Effector memory CD8-positive, alpha-beta T cell (primary cell): Measurements from ENCODE around the gene MT1H.

ENCODE experiments used
- ATAC-seq: fragments of 150-1000 bp; cut with Tn5 transposase; replicated peaks from 2 replicates; pipeline ENCODE4 v1.10.0; 2021; ENCODE audit warnings: mild to moderate bottlenecking, moderate library complexity
- DNase-seq, 3 experiments: peaks; one replicate each; pipeline ENCODE4 v3.0.0; 2021
- H3K27ac Mint-ChIP-seq, 2 donors: one replicate each; pipeline ENCODE4 v1.8.0; 2022; ENCODE audit warnings: mild to moderate bottlenecking in 2 of 2, mixed read lengths in 2 of 2, moderate library complexity in 2 of 2
- H3K27me3 Mint-ChIP-seq, 2 donors: one replicate each; pipeline ENCODE4 v1.8.0; 2022; ENCODE audit warnings: mixed read lengths in 2 of 2
- H3K36me3 Mint-ChIP-seq: one replicate; pipeline ENCODE4 v1.8.0; 2022; ENCODE audit warnings: mild to moderate bottlenecking, moderate library complexity, mixed read lengths; ENCODE audit not compliant: insufficient read depth
- H3K4me1 Mint-ChIP-seq, 2 donors: one replicate each; pipeline ENCODE4 v1.8.0; 2022; ENCODE audit warnings: low read depth in 2 of 2, mixed read lengths in 2 of 2
- H3K4me3 Mint-ChIP-seq, 2 donors: one replicate each; pipeline ENCODE4 v1.8.0; 2022; ENCODE audit warnings: mild to moderate bottlenecking in 2 of 2, mixed read lengths in 2 of 2, moderate library complexity in 2 of 2
- H3K9me3 Mint-ChIP-seq, 2 donors: one replicate each; pipeline ENCODE4 v1.8.0; 2022; ENCODE audit warnings: mixed read lengths in 2 of 2

MT1H gene

DNA sequence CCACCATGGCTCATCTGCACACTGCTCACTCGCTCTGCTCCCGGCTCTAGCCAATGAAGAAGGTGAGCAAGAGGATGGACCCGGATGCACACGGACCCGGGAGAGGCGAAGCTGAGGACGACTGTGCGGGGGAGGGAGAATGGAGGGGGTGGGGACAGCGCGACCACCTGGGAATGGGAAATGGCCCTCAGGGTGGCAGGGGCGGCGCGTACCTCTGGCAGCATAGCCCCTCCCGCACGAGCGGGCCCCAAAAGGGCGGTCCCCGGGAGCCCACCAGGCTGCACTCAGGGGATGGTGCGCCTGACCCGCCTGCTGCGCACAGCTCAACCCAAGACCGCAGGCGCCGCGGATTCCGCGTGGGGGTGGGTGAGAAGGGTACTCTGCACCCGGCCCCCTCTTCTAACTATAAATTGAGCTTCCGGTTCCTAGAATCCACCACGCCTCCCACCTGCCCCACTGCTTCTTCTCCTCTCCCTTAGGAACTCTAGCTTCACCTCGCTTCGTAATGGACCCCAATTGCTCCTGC lies 6.1 kb downstream of the MT1H start:
- H3K36me3 Mint-ChIP-seq = no peaks in the 10 kb centered on the region
- peak; percentile 93 for ATAC-seq
- peak overlapping the region in 1 of 2 donors; percentile 29 for H3K27ac Mint-ChIP-seq
- peak overlapping the region; percentile 71 to 75 for H3K4me3 Mint-ChIP-seq
- H3K9me3 Mint-ChIP-seq = no peaks in the 10 kb centered on the region
- peak; percentile 34 to 47 (median 46) for DNase-seq
- H3K4me1 Mint-ChIP-seq = peaks cover 9 to 10% of the 10 kb centered on the region in 2 donors
- H3K27me3 Mint-ChIP-seq = peaks cover 18 to 60% of the 10 kb centered on the region in 2 donors

DNA sequence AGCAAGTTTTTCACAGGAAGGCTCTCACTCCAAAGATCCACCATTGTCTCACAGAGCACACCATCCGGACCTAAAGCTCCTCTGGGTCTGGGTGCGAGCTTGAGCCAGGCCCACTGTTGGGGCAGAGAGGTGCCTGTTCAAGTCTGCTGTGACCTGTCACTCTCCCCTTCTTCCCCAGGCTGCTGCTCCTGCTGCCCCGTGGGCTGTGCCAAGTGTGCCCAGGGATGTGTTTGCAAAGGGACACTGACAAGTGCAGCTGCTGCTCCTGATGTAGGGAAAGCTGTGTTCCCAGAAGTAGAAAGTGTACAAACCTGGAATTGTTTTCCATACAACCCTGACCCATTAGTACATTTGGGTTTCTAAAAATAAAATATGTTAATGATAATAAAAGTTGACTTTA lies 7.9 kb downstream of the MT1H start:
- ATAC-seq (no peak), DNase-seq (no peak)
- Mint-ChIP-seq H3K4me3 (no peak overlapping the region), H3K9me3 (no peaks in the 10 kb centered on the region), H3K4me1 (peaks cover 16 to 17% of the 10 kb centered on the region in 2 donors), H3K27me3 (peaks cover 10 to 45% of the 10 kb centered on the region in 2 donors), H3K27ac (no peak overlapping the region), H3K36me3 (peaks cover 6% of the 10 kb centered on the region)

DNA sequence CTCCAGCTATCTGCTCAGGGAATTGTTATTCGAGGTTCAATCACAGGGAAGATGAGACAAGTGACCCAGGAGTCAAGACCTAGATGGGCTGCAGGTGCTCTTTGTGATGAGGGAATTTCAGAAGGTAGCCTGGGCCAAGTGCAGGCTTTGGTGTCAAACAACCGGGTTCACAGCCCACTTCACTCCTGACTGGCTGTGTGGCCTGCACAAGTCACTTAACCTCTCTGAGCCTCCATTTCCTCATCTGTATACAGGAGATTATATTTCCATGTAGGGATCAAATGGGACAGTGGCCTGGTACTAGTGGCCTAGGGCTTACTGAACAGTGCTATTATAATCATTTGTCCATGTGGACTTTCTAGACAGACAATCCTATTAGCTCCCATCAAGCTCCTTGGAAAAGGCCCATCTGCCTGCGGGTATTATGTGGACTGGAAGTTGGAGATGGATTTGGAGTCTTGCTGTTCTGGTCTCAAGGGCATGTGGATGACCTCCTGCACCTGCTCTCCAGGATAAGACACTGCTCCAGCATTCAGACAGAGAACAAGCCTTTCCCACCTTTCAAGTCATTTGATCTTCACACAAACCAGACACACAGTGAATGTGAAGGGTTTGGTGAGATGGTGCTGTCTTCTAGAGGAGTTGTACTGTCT lies 9.6 kb downstream of the MT1H start:
- no peak overlapping the region for H3K4me3 Mint-ChIP-seq
- no peak overlapping the region for H3K27ac Mint-ChIP-seq
- H3K9me3 Mint-ChIP-seq = no peaks in the 10 kb centered on the region
- ATAC-seq (no peak), DNase-seq (no peak)
- H3K27me3 Mint-ChIP-seq = peaks cover 10 to 28% of the 10 kb centered on the region in 2 donors
- H3K36me3 Mint-ChIP-seq = peaks cover 13% of the 10 kb centered on the region
- H3K4me1 Mint-ChIP-seq = peaks cover 27% of the 10 kb centered on the region in 2 donors

DNA sequence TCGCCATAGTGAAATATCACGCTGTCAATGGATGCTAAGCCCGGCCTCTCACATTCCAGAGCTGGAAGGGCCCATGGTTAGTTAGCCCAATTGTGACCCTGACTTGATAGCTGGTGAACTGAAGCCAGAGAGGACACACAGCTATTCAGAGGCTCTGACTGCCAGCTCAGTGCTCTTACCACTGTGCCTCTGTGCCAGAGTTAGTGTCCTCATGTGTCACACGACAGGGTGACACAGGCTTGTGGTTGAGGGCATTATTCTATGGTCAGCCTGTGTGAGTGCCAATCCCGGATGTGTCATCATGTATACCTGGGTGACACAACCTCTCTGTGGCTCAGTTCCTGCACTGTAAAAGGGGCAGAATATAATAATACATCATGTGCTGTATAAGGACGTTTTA lies 10.2 kb downstream of the MT1H start:
- peaks cover 28 to 31% of the 10 kb centered on the region in 2 donors for H3K4me1 Mint-ChIP-seq
- ATAC-seq = no peak
- DNase-seq = no peak
- no peaks in the 10 kb centered on the region for H3K9me3 Mint-ChIP-seq
- no peak overlapping the region for H3K27ac Mint-ChIP-seq
- H3K27me3 Mint-ChIP-seq = peaks cover 9 to 22% of the 10 kb centered on the region in 2 donors
- no peak overlapping the region for H3K4me3 Mint-ChIP-seq
- H3K36me3 Mint-ChIP-seq = peaks cover 13% of the 10 kb centered on the region

DNA sequence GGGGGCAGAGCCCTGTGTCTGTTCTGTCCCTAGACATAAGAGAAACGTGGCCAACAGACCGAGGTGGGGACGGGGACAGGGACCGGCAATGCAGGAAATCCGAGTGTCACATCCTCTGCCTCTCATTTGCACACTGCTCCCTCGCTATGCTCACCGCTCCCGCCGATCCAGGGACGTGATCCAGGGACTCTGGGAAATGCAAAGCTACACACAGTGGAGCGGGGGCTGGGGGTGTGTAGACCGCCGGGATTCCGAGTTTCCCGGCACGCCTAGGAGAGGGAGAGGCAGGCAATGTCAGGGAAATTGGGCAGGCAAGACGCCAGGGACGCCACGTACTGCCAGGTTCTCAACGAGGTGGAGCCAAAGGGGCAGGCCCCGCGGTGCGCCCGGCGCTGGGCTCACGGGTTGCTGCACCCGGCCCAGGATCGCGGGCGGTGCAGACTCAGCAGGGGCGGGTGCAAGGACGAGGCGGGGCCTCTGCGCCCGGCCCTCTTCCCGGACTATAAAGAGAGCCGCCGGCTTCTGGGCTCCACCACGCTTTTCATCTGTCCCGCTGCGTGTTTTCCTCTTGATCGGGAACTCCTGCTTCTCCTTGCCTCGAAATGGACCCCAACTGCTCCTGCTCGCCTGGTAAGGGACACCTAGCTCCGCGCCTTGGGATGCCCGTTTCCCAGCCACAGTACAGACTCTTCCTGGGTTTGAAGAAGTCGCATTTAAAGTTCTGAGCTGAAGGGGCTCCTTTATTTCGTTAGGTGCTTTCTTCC lies 12.5 kb downstream of the MT1H start, which contains the start of gene MT1X:
Gene MT1X (plus strand): TSS at position 532 of the 764 bp plus-strand sequence. CDS start 71 bp downstream, at position 603.
- ATAC-seq = peak; percentile 98
- no peaks in the 10 kb centered on the region for H3K9me3 Mint-ChIP-seq
- peaks cover 13% of the 10 kb centered on the region for H3K36me3 Mint-ChIP-seq
- H3K27ac Mint-ChIP-seq = peak within 1 kb of the TSS; percentile 90 to 96
- H3K4me3 Mint-ChIP-seq = peak within 1 kb of the TSS; percentile 84 to 96
- no peaks in the 10 kb centered on the region for H3K27me3 Mint-ChIP-seq
- peak; percentile 86 to 89 (median 89) for DNase-seq
- peaks cover 19 to 21% of the 10 kb centered on the region in 2 donors for H3K4me1 Mint-ChIP-seq

- Mint-ChIP-seq H3K27ac (peak overlapping the region; percentile 90 to 96), H3K9me3 (no peaks in the 10 kb centered on the region), H3K36me3 (peaks cover 13% of the 10 kb centered on the region), H3K4me3 (peak overlapping the region; percentile 84 to 96), H3K27me3 (no peaks in the 10 kb centered on the region), H3K4me1 (peaks cover 19 to 21% of the 10 kb centered on the region in 2 donors)
- DNase-seq (peak in 1 of 3 experiments; percentile 24), ATAC-seq (peak; percentile 0)
These were observed 13.2 kb downstream of the MT1H start for GRCh38 chr16:56682703-56683397.

GRCh38 chr16:56683424-56684172 lies 14.0 kb downstream of the MT1H start:
- Mint-ChIP-seq H3K36me3 (peaks cover 13% of the 10 kb centered on the region), H3K4me1 (peaks cover 19 to 21% of the 10 kb centered on the region in 2 donors), H3K27me3 (no peaks in the 10 kb centered on the region), H3K9me3 (no peaks in the 10 kb centered on the region), H3K4me3 (peak overlapping the region; percentile 84 to 96), H3K27ac (peak overlapping the region; percentile 90 to 96)
- ATAC-seq = no peak
- no peak for DNase-seq

DNA sequence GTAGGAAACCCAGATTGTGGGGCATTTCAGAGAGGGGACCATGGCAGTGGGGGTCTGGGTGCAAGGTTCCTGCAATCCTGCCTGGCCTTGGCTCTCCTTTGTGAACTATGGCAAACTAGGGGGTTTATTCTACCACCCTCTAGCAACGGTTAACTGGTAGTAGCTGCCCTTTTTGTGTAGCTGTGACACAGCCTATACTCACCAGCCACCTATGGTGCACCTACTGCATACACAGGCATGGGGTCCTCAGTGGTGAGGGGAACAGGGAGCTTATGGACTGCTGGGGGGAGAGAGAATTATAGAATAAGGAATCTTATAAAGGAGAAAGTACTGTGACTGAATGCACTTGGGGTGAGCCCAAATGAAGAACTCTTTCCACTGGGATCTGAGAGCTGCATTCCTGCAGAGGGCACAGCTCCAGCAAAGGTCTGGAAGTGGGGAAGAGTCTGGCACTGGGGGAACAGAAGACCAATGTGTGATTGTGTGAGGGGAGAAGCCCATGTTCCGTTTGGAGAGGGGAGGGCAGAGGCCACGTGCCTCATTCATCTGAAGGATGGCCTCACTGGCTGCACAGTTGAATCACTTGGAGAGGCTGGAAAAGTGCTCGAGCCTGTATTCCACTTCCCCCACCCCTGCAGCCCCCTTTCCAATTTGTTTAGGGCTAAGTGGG lies 14.8 kb downstream of the MT1H start:
- H3K27ac Mint-ChIP-seq = peak overlapping the region in 1 of 2 donors; percentile 13
- peaks cover 19 to 21% of the 10 kb centered on the region in 2 donors for H3K4me1 Mint-ChIP-seq

DNA sequence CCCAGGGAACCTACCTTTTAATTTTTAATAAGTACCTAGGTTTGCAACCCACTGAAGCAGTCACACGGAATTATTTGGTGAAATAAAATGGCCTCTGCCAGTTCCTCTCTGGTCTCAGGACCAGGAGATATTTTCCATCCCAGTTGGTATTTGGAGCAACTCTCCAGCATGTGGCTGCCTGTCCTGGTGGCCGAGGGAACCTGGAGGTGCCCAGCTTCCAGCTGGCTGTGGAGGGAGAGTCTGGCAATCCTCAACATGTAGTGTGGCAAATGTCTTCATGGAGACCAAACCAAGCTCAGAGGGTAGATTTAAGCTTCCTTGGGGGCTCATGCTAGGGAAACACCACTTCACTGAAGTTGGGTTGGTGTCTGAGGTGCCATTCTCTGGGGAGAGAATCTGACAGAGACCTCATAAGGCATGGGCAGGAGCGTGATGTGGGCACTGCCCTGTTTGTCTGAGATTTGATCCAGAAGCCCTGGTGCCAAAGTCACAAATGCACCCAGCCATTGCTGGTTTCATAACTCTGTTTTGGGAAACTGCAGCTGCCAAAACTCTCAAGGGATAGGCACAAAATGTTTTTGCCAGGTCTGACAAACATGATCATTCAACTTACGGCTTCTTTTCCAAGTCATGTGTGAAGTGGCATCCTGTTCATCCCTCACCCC lies 15.4 kb downstream of the MT1H start:
- peaks cover 0 to 13% of the 10 kb centered on the region in 2 donors for H3K27me3 Mint-ChIP-seq
- no peaks in the 10 kb centered on the region for H3K9me3 Mint-ChIP-seq
- H3K4me3 Mint-ChIP-seq = no peak overlapping the region
- DNase-seq = no peak
- H3K36me3 Mint-ChIP-seq = peaks cover 13% of the 10 kb centered on the region
- peaks cover 19 to 21% of the 10 kb centered on the region in 2 donors for H3K4me1 Mint-ChIP-seq
- H3K27ac Mint-ChIP-seq = no peak overlapping the region
- ATAC-seq = no peak

More for the DNA sequence above, 14.8 kb downstream of the MT1H start:
- DNase-seq = no peak
- H3K4me3 Mint-ChIP-seq = peak overlapping the region in 1 of 2 donors; percentile 96
- peaks cover 13% of the 10 kb centered on the region for H3K36me3 Mint-ChIP-seq
- H3K9me3 Mint-ChIP-seq = no peaks in the 10 kb centered on the region
- no peak for ATAC-seq
- H3K27me3 Mint-ChIP-seq = peaks cover 0 to 7% of the 10 kb centered on the region in 2 donors

GRCh38 chr16:56686758-56687157 lies 17.1 kb downstream of the MT1H start:
- H3K9me3 Mint-ChIP-seq = no peaks in the 10 kb centered on the region
- peaks cover 13 to 17% of the 10 kb centered on the region in 2 donors for H3K4me1 Mint-ChIP-seq
- peaks cover 0 to 24% of the 10 kb centered on the region in 2 donors for H3K27me3 Mint-ChIP-seq
- peaks cover 10% of the 10 kb centered on the region for H3K36me3 Mint-ChIP-seq
- ATAC-seq = no peak
- no peak overlapping the region for H3K4me3 Mint-ChIP-seq
- H3K27ac Mint-ChIP-seq = no peak overlapping the region
- DNase-seq = no peak

DNA sequence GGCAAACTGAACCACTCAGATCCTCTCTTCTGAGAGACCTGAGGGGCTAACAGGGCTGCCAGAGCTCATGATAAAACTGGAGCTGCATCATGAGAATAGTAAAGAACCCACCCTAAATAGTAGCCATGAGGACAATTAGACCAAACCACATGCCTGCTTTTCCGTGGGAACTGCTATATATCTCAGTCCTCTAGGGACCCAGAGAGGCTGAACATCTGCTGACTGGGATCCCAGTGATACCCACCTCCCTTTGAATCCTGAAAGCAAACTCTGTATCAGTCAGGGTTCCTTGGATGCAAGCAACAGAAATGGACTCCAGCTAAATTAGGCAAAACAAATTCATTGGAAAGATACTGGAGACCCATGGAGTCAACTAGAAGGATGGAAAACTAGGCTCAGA lies 19.1 kb downstream of the MT1H start:
- no peaks in the 10 kb centered on the region for H3K9me3 Mint-ChIP-seq
- no peak for DNase-seq
- no peak overlapping the region for H3K27ac Mint-ChIP-seq
- H3K4me3 Mint-ChIP-seq = no peak overlapping the region
- H3K36me3 Mint-ChIP-seq = no peaks in the 10 kb centered on the region
- ATAC-seq = no peak
- peaks cover 0 to 24% of the 10 kb centered on the region in 2 donors for H3K27me3 Mint-ChIP-seq
- peaks cover 3 to 9% of the 10 kb centered on the region in 2 donors for H3K4me1 Mint-ChIP-seq

DNA sequence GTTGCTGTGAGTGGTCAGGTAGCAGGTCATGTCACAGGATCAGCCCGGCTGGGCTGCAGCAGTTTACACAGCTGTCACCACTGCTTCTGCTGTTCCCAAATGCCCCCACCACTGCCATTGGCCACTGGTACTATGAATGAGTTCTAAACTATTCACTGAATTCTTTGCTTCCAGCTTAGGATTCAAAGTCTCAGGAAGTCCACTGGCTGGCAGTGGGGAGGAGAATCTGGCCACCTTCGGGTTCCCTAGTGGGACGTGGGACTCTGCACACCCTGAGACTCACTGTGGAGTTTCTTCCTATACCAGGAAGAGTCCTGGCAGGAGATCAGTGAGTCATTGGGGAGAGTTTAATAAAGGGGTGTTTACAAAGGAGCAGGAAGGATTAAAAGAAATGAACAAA lies 19.6 kb downstream of the MT1H start:
- DNase-seq = no peak
- peaks cover 0 to 24% of the 10 kb centered on the region in 2 donors for H3K27me3 Mint-ChIP-seq
- no peaks in the 10 kb centered on the region for H3K36me3 Mint-ChIP-seq
- H3K4me1 Mint-ChIP-seq = peaks cover 2 to 4% of the 10 kb centered on the region in 2 donors
- no peak for ATAC-seq
- no peaks in the 10 kb centered on the region for H3K9me3 Mint-ChIP-seq
- H3K4me3 Mint-ChIP-seq = no peak overlapping the region
- H3K27ac Mint-ChIP-seq = no peak overlapping the region
